Measurements from ENCODE around the gene DTX1. TPM values are rescaled to one million over a fixed set of nuclear protein-coding genes. Genes with fewer than 3 reads are reported as not detected.

Gene DTX1
- total RNA-seq, 1 donor from 2014 or later: 8.1 TPM

GRCh38 chr12:113097716-113098440 is 41.3 kb downstream of the DTX1 start:
- peaks cover 20% of the 10 kb centered on the region for H3K27me3 Mint-ChIP-seq (ENCODE audit: low read depth)
- no peak for TF ChIP-seq CTCF (conservative IDR thresholded peaks at IDR 0.05)
- no peak overlapping the region for H3K4me3 Mint-ChIP-seq
- H3K36me3 Mint-ChIP-seq (ENCODE audit: low read depth): no peaks in the 10 kb centered on the region
- no peak overlapping the region for H3K27ac Mint-ChIP-seq (ENCODE audit: unreplicated experiment)
- peaks cover 15% of the 10 kb centered on the region for H3K4me1 Mint-ChIP-seq
- no peaks in the 10 kb centered on the region for H3K9me3 Mint-ChIP-seq
- no peak for DNase-seq (ENCODE audit: low read depth, low spot score)

- Mint-ChIP-seq H3K27ac (ENCODE audit: unreplicated experiment) (peak overlapping the region; percentile 19), H3K27me3 (ENCODE audit: low read depth) (peaks cover 20% of the 10 kb centered on the region), H3K4me1 (peaks cover 14% of the 10 kb centered on the region), H3K9me3 (no peaks in the 10 kb centered on the region), H3K36me3 (ENCODE audit: low read depth) (no peaks in the 10 kb centered on the region), H3K4me3 (no peak overlapping the region)
- peak; percentile 76 for TF ChIP-seq CTCF (conservative IDR thresholded peaks at IDR 0.05)
- DNase-seq (ENCODE audit: low read depth, low spot score): peak; percentile 70
Observed at GRCh38 chr12:113098441-113099028, 42.0 kb downstream of the DTX1 start.

- H3K27ac Mint-ChIP-seq (ENCODE audit: unreplicated experiment): no peak overlapping the region
- DNase-seq (ENCODE audit: low read depth, low spot score): no peak
- TF ChIP-seq CTCF (conservative IDR thresholded peaks at IDR 0.05): no peak
- no peaks in the 10 kb centered on the region for H3K36me3 Mint-ChIP-seq (ENCODE audit: low read depth)
- no peak overlapping the region for H3K4me3 Mint-ChIP-seq
- peaks cover 22% of the 10 kb centered on the region for H3K27me3 Mint-ChIP-seq (ENCODE audit: low read depth)
- peaks cover 11% of the 10 kb centered on the region for H3K4me1 Mint-ChIP-seq
- no peaks in the 10 kb centered on the region for H3K9me3 Mint-ChIP-seq
Observed at GRCh38 chr12:113099364-113099763, 42.8 kb downstream of the DTX1 start.

DNA sequence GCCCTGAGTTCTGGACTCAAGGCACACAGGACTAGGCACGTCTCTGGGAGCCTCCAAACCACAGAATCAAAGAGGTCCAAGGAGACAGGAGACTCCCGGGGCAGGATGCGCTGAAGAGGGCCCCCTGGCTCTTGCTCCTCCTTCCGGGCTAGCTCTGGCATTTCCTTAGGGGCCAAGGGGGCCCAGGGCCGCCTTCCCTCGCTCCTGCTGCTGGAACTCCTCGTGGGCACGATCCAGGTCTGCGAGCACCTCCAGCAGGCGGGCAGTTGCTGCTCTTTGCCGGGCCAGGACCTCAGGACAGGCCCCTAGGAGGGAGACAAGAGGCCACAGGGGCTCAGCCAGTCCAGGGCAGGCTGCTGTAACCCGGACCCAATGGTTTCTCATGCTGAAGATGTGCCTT is 43.2 kb downstream of the DTX1 start:
- no peak for TF ChIP-seq CTCF (conservative IDR thresholded peaks at IDR 0.05)
- Mint-ChIP-seq H3K9me3 (no peaks in the 10 kb centered on the region), H3K4me1 (peaks cover 11% of the 10 kb centered on the region), H3K36me3 (ENCODE audit: low read depth) (no peaks in the 10 kb centered on the region), H3K27me3 (ENCODE audit: low read depth) (peaks cover 26% of the 10 kb centered on the region), H3K27ac (ENCODE audit: unreplicated experiment) (no peak overlapping the region), H3K4me3 (no peak overlapping the region)
- DNase-seq (ENCODE audit: low read depth, low spot score): no peak

DNA sequence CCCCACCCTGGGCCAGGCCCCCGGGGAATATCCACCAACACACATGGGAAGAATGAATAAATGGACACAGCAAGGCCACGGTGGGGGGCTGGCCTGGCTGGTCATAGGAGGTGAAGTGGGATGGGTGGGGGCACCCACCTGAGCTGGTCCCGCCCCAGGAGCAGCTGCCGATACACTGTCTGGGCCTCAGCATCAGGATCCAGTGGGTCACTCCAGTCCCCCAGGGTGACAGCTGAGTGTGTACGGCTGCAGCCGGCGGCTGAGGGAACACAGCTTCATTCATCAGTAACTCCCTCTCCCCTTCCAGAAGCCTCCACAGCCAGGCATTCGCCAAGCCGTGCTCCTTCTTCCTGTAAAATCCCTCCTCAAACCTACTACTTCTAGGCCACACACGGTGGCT is 45.2 kb downstream of the DTX1 start:
- H3K27me3 Mint-ChIP-seq (ENCODE audit: low read depth): peaks cover 42% of the 10 kb centered on the region
- no peak for TF ChIP-seq CTCF (conservative IDR thresholded peaks at IDR 0.05)
- DNase-seq (ENCODE audit: low read depth, low spot score): no peak
- no peak overlapping the region for H3K4me3 Mint-ChIP-seq
- no peaks in the 10 kb centered on the region for H3K9me3 Mint-ChIP-seq
- H3K4me1 Mint-ChIP-seq: peaks cover 11% of the 10 kb centered on the region
- H3K36me3 Mint-ChIP-seq (ENCODE audit: low read depth): no peaks in the 10 kb centered on the region
- no peak overlapping the region for H3K27ac Mint-ChIP-seq (ENCODE audit: unreplicated experiment)

All from neural crest cell (in vitro differentiated cells).